Measurements from ENCODE around the gene XBP1. TPM values are rescaled to one million over a fixed set of nuclear protein-coding genes. Genes with fewer than 3 reads are reported as not detected.

XBP1 gene
- total RNA-seq, 1 donor from 2014 or later = 255 TPM

- no peaks in the 10 kb centered on the region for H3K9me3 ChIP-seq
- intact Hi-C loops (cut with DNase I) = no loop called here
- TF ChIP-seq, protein P1, sequence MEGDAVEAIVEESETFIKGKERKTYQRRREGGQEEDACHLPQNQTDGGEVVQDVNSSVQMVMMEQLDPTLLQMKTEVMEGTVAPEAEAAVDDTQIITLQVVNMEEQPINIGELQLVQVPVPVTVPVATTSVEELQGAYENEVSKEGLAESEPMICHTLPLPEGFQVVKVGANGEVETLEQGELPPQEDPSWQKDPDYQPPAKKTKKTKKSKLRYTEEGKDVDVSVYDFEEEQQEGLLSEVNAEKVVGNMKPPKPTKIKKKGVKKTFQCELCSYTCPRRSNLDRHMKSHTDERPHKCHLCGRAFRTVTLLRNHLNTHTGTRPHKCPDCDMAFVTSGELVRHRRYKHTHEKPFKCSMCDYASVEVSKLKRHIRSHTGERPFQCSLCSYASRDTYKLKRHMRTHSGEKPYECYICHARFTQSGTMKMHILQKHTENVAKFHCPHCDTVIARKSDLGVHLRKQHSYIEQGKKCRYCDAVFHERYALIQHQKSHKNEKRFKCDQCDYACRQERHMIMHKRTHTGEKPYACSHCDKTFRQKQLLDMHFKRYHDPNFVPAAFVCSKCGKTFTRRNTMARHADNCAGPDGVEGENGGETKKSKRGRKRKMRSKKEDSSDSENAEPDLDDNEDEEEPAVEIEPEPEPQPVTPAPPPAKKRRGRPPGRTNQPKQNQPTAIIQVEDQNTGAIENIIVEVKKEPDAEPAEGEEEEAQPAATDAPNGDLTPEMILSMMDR (IDR thresholded peaks at IDR 0.05) = no peak
- H3K4me1 ChIP-seq = no peaks in the 10 kb centered on the region
- H3K4me3 ChIP-seq = no peak overlapping the region
- DNase-seq = no peak
- no peaks in the 10 kb centered on the region for H3K27me3 ChIP-seq
- H3K27ac ChIP-seq = no peak overlapping the region
- H3K36me3 ChIP-seq = no peaks in the 10 kb centered on the region
- no peak for ATAC-seq
Observed at GRCh38 chr22:28837640-28838039, 37.3 kb upstream of the XBP1 start.

DNA sequence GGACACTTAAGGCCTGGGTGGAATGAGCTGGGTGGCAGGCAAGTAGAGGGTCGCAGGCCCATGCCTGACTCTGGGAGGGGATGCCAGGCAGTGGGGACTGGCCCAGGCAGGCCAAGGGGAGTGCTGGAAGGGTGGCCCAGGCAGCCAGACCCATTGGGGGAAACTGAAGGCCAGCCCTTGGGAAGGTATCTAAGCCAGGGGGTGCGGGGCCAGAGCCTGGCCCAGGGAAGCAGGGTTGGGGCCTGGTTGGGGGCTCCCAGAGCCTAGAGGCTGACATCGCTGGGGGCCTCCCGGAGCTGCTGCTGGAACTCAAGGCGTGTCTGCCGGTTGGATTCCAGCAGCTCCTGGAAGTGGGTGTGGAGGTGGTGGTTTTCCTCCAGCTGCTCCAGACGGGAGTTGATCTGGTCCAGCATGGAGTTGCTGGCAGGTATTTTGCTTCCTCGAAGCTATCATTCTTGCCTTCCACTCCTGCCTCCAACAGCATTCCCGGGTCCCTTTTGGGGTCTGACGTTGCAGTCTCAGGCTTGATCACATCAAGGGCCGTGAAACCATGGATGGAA, 35.3 kb upstream of the XBP1 start:
- no peak overlapping the region for H3K4me3 ChIP-seq
- H3K4me1 ChIP-seq = no peaks in the 10 kb centered on the region
- no peaks in the 10 kb centered on the region for H3K27me3 ChIP-seq
- no peak for ATAC-seq
- no peak overlapping the region for H3K27ac ChIP-seq
- intact Hi-C loops (cut with DNase I) = no loop called here
- no peaks in the 10 kb centered on the region for H3K36me3 ChIP-seq
- H3K9me3 ChIP-seq = no peaks in the 10 kb centered on the region
- no peak for DNase-seq
- TF ChIP-seq, protein P1 (IDR thresholded peaks at IDR 0.05) = no peak

GRCh38 chr22:28833276-28833923, 33.0 kb upstream of the XBP1 start:
- intact Hi-C loops (cut with DNase I) = loop anchor here (5.0 kb wide), 1 partner anchor 231 kb away; no protein-coding TSS in a partner anchor
- DNase-seq = no peak
- H3K36me3 ChIP-seq = no peaks in the 10 kb centered on the region
- H3K27ac ChIP-seq = no peak overlapping the region
- H3K9me3 ChIP-seq = no peaks in the 10 kb centered on the region
- H3K27me3 ChIP-seq = no peaks in the 10 kb centered on the region
- ATAC-seq = no peak
- no peak overlapping the region for H3K4me3 ChIP-seq
- H3K4me1 ChIP-seq = peaks cover 11% of the 10 kb centered on the region
- TF ChIP-seq, protein P1 (IDR thresholded peaks at IDR 0.05) = no peak

DNA sequence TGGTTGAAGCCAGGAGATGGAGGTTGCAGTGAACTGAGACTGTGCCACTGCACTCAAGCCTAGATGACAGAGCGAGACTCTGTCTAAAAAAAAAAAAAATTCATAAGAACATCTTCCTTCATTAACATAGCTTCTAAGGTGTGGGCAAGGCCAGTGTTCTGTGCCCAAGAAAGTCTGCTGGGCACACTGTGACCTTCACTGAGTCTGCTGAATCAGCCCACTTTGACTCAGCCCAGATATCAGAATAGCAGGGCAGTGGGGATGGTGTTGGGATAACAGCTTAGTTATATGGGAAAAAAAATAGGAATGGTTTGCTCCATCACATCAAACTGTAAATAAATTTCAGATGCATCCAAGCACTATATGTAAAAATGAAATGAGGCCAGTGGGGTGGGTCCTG, 32.4 kb upstream of the XBP1 start:
- H3K4me3 ChIP-seq = no peak overlapping the region
- H3K36me3 ChIP-seq = no peaks in the 10 kb centered on the region
- H3K27ac ChIP-seq = no peak overlapping the region
- DNase-seq (no peak), ATAC-seq (no peak)
- peaks cover 11% of the 10 kb centered on the region for H3K4me1 ChIP-seq
- H3K27me3 ChIP-seq = no peaks in the 10 kb centered on the region
- intact Hi-C loops (cut with DNase I) = loop anchor here (5.0 kb wide), 1 partner anchor 230 kb away; no protein-coding TSS in a partner anchor
- no peaks in the 10 kb centered on the region for H3K9me3 ChIP-seq
- TF ChIP-seq, protein P1 (IDR thresholded peaks at IDR 0.05) = no peak

- Histone ChIP-seq H3K4me1 (peaks cover 11% of the 10 kb centered on the region), H3K4me3 (no peak overlapping the region), H3K9me3 (no peaks in the 10 kb centered on the region), H3K27ac (no peak overlapping the region), H3K36me3 (no peaks in the 10 kb centered on the region), H3K27me3 (no peaks in the 10 kb centered on the region)
- intact Hi-C loops (cut with DNase I) = loop anchor here (5.0 kb wide), 1 partner anchor 229 kb away; no protein-coding TSS in a partner anchor
- TF ChIP-seq, protein P1 (IDR thresholded peaks at IDR 0.05) = no peak
- DNase-seq = no peak
- ATAC-seq = no peak
Observed at GRCh38 chr22:28831140-28832072, 31.0 kb upstream of the XBP1 start.
